Measurements from ENCODE around the gene RAB35. TPM values are rescaled to one million over a fixed set of nuclear protein-coding genes. Genes with fewer than 3 reads are reported as not detected.

Gene RAB35
- total RNA-seq, 6 donors from 2014 or later: 14.2 to 63.1 (median 23.2) TPM

DNA sequence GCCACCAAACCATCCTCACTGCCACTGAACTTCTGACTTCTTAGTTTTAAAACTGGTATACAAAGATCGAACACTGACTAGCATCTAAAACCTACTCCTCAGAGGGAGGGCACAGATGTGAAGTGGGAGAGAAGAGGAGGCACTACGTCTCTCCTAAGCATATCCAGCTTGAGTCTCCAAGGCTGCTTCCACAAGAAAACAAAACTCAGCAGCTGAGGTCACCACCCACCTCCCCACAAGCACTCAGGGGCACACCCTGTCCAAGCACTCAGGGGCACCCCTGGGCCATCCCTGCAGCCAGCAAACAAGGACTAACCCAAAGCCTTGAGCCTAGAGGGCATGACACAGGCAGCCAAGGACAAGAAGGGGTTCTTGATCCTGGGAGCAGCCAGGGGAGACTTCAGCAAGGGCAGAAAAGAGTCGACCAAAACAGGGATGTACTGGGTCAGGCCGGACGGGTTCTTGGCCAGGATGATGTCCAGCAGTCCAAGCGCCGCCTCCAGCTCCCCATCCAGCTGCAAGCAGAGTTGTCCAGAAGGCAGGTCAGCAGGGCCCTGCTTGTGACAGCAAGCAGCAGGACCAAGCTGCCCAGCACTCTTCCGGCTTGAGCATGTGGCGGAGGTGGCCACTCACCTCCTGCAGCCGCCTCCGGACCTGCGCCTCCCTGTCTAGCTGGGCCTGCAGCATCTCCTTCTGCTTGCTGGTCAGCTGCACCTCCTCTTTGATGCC is 43.1 kb upstream of the RAB35 start:
- Histone ChIP-seq H3K36me3 (peaks cover 45 to 98% (median 96%) of the 10 kb centered on the region in 4 donors), H3K4me1 (no peaks in the 10 kb centered on the region), H3K27ac (no peak overlapping the region), H3K27me3 (no peaks in the 10 kb centered on the region), H3K9me3 (no peaks in the 10 kb centered on the region), H3K4me3 (no peak overlapping the region)
- DNase-seq: no peak
- WGBS, 2 donors: 96% methylated on average over 7 to 12 of the region's 12 CpGs
- no peak for TF ChIP-seq POLR2A (IDR thresholded peaks at IDR 0.05)
- TF ChIP-seq, protein P1, sequence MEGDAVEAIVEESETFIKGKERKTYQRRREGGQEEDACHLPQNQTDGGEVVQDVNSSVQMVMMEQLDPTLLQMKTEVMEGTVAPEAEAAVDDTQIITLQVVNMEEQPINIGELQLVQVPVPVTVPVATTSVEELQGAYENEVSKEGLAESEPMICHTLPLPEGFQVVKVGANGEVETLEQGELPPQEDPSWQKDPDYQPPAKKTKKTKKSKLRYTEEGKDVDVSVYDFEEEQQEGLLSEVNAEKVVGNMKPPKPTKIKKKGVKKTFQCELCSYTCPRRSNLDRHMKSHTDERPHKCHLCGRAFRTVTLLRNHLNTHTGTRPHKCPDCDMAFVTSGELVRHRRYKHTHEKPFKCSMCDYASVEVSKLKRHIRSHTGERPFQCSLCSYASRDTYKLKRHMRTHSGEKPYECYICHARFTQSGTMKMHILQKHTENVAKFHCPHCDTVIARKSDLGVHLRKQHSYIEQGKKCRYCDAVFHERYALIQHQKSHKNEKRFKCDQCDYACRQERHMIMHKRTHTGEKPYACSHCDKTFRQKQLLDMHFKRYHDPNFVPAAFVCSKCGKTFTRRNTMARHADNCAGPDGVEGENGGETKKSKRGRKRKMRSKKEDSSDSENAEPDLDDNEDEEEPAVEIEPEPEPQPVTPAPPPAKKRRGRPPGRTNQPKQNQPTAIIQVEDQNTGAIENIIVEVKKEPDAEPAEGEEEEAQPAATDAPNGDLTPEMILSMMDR (IDR thresholded peaks at IDR 0.05): no peak
- TF ChIP-seq EP300 (IDR thresholded peaks at IDR 0.05): no peak
- TF ChIP-seq POLR2AphosphoS5 (IDR thresholded peaks at IDR 0.05): no peak
- peak in 1 of 2 donors; percentile 30 for ATAC-seq (ENCODE audit: low FRiP score in 2 of 2)

- no peak for DNase-seq
- Histone ChIP-seq H3K4me1 (no peaks in the 10 kb centered on the region), H3K9me3 (no peaks in the 10 kb centered on the region), H3K4me3 (no peak overlapping the region), H3K27me3 (no peaks in the 10 kb centered on the region), H3K27ac (no peak overlapping the region), H3K36me3 (peaks cover 52 to 98% (median 97%) of the 10 kb centered on the region in 4 donors)
- no peak for ATAC-seq (ENCODE audit: low FRiP score in 2 of 2)
- TF ChIP-seq POLR2A (IDR thresholded peaks at IDR 0.05): no peak
- TF ChIP-seq, protein P1 (IDR thresholded peaks at IDR 0.05): no peak
- TF ChIP-seq EP300 (IDR thresholded peaks at IDR 0.05): no peak
- TF ChIP-seq POLR2AphosphoS5 (IDR thresholded peaks at IDR 0.05): no peak
- WGBS, 2 donors: 95 to 96% methylated on average over 4 to 10 of the region's 10 CpGs
These were observed 41.8 kb upstream of the RAB35 start for GRCh38 chr12:120158351-120158750.

GRCh38 chr12:120157678-120158077 is 41.1 kb upstream of the RAB35 start:
- WGBS, 2 donors: 94 to 96% methylated on average over 9 to 11 of the region's 11 CpGs
- TF ChIP-seq, protein P1 (IDR thresholded peaks at IDR 0.05): no peak
- TF ChIP-seq EP300 (IDR thresholded peaks at IDR 0.05) (no peak), POLR2AphosphoS5 (IDR thresholded peaks at IDR 0.05) (no peak), POLR2A (IDR thresholded peaks at IDR 0.05) (no peak)
- Histone ChIP-seq H3K27me3 (no peaks in the 10 kb centered on the region), H3K9me3 (no peaks in the 10 kb centered on the region), H3K27ac (no peak overlapping the region), H3K36me3 (peaks cover 55 to 98% (median 97%) of the 10 kb centered on the region in 4 donors), H3K4me1 (no peaks in the 10 kb centered on the region), H3K4me3 (no peak overlapping the region)
- no peak for DNase-seq
- ATAC-seq (ENCODE audit: low FRiP score in 2 of 2): no peak

GRCh38 chr12:120156315-120157259 is 40.0 kb upstream of the RAB35 start:
- ATAC-seq (ENCODE audit: low FRiP score in 2 of 2): no peak
- H3K4me3 ChIP-seq: no peak overlapping the region

More at GRCh38 chr12:120156315-120157259, 40.0 kb upstream of the RAB35 start:
- no peaks in the 10 kb centered on the region for H3K9me3 ChIP-seq
- TF ChIP-seq EP300 (IDR thresholded peaks at IDR 0.05) (no peak), POLR2A (IDR thresholded peaks at IDR 0.05) (no peak), POLR2AphosphoS5 (IDR thresholded peaks at IDR 0.05) (no peak)
- TF ChIP-seq, protein P1 (IDR thresholded peaks at IDR 0.05): no peak
- DNase-seq: no peak
- H3K27ac ChIP-seq: no peak overlapping the region
- WGBS, 2 donors: 92 to 96% methylated on average over 22 of the region's 22 CpGs
- H3K36me3 ChIP-seq: peaks cover 47 to 98% (median 92%) of the 10 kb centered on the region in 4 donors
- no peaks in the 10 kb centered on the region for H3K4me1 ChIP-seq
- no peaks in the 10 kb centered on the region for H3K27me3 ChIP-seq
